Measurements from ENCODE around the gene ABCB9.

- TF ChIP-seq POLR2AphosphoS5 (IDR thresholded peaks at IDR 0.05): no peak
- TF ChIP-seq, protein P1, sequence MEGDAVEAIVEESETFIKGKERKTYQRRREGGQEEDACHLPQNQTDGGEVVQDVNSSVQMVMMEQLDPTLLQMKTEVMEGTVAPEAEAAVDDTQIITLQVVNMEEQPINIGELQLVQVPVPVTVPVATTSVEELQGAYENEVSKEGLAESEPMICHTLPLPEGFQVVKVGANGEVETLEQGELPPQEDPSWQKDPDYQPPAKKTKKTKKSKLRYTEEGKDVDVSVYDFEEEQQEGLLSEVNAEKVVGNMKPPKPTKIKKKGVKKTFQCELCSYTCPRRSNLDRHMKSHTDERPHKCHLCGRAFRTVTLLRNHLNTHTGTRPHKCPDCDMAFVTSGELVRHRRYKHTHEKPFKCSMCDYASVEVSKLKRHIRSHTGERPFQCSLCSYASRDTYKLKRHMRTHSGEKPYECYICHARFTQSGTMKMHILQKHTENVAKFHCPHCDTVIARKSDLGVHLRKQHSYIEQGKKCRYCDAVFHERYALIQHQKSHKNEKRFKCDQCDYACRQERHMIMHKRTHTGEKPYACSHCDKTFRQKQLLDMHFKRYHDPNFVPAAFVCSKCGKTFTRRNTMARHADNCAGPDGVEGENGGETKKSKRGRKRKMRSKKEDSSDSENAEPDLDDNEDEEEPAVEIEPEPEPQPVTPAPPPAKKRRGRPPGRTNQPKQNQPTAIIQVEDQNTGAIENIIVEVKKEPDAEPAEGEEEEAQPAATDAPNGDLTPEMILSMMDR (IDR thresholded peaks at IDR 0.05): no peak
- no peak for TF ChIP-seq POLR2A (IDR thresholded peaks at IDR 0.05)
Measured at GRCh38 chr12:122935318-122935717, 30.9 kb downstream of the ABCB9 start.
